Measurements from ENCODE around the gene C1orf35.

- TF ChIP-seq CTCF (IDR thresholded peaks at IDR 0.05) (no peak), POLR2A (IDR thresholded peaks at IDR 0.05) (no peak), POLR2AphosphoS5 (IDR thresholded peaks at IDR 0.05; ENCODE audit: insufficient read depth in 1 of 2, low read depth in 1 of 2) (no peak)
These were observed 1.5 kb downstream of the C1orf35 start for GRCh38 chr1:228101614-228101993.
